Activated T-cell treated with anti-CD3 and anti-CD28 coated beads, Interleukin-2, amount 50 U/mL, for 72 hours (primary cell): ENCODE measurements around the gene SLC5A10. TPM values are rescaled to one million over a fixed set of nuclear protein-coding genes. Genes with fewer than 3 reads are reported as not detected.

ENCODE experiments used
- ATAC-seq, 2 donors: fragments of 150-1000 bp; cut with Tn5 transposase; replicated peaks in 1 of 2; 2 replicates each; pipeline ENCODE4 v1.10.0; 2021; ENCODE audit warnings: moderate library complexity in 2 of 2, mild to moderate bottlenecking in 1 of 2
- DNase-seq, 2 donors: peaks; one replicate each; pipeline ENCODE4 v3.0.0; 2021 to 2022; ENCODE audit warnings: mixed read lengths in 1 of 2
- H3K27ac Mint-ChIP-seq: one replicate; pipeline ENCODE4 v1.8.0; 2022; ENCODE audit warnings: mild to moderate bottlenecking, moderate library complexity, mixed read lengths
- H3K27me3 Mint-ChIP-seq: one replicate; pipeline ENCODE4 v1.8.0; 2022; ENCODE audit warnings: low read depth, mixed read lengths
- H3K36me3 Mint-ChIP-seq, 2 donors: one replicate each; pipeline ENCODE4 v1.8.0; 2022; ENCODE audit warnings: mixed read lengths in 2 of 2, mild to moderate bottlenecking in 1 of 2; ENCODE audit not compliant: insufficient read depth in 2 of 2
- H3K4me1 Mint-ChIP-seq: one replicate; pipeline ENCODE4 v1.8.0; 2022; ENCODE audit warnings: low read depth, mixed read lengths
- H3K4me3 Mint-ChIP-seq, 2 donors: one replicate each; pipeline ENCODE4 v1.8.0; 2022; ENCODE audit warnings: mild to moderate bottlenecking in 2 of 2, mixed read lengths in 2 of 2, moderate library complexity in 2 of 2
- H3K9me3 Mint-ChIP-seq, 2 donors: one replicate each; pipeline ENCODE4 v1.8.0; 2022; ENCODE audit warnings: mixed read lengths in 2 of 2
- total RNA-seq, 2 donors: library from RNA; stranded (reverse); gene quantifications; one replicate each; pipeline ENCODE4 v1.2.3, GENCODE V29; 2022

The SLC5A10 gene
- total RNA-seq, 2 donors from 2014 or later: not detected

DNA sequence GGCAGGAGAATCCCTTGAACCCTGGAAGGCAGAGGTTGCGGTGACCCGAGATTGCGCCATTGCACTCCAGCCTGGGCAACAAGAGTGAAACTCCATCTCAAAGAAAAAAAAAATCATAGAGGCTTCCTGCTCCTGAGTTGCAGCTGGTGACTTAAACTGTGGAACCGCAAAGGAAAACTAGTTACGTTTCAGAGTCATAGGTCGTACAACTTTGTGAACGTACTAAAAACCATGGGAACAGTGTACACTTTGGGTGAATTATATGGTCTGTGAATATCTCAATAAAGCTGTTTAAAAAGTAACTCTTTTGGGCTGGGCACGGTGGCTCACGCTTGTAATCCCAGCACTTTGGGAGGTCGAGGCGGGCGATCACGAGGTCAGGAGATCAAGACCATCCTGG, 23.6 kb downstream of the SLC5A10 start:
- Mint-ChIP-seq H3K9me3 (no peaks in the 10 kb centered on the region), H3K4me3 (no peak overlapping the region), H3K27ac (no peak overlapping the region), H3K4me1 (peaks cover 13% of the 10 kb centered on the region), H3K36me3 (peaks cover 3 to 8% of the 10 kb centered on the region in 2 donors), H3K27me3 (no peaks in the 10 kb centered on the region)
- ATAC-seq (no peak), DNase-seq (no peak)

DNA sequence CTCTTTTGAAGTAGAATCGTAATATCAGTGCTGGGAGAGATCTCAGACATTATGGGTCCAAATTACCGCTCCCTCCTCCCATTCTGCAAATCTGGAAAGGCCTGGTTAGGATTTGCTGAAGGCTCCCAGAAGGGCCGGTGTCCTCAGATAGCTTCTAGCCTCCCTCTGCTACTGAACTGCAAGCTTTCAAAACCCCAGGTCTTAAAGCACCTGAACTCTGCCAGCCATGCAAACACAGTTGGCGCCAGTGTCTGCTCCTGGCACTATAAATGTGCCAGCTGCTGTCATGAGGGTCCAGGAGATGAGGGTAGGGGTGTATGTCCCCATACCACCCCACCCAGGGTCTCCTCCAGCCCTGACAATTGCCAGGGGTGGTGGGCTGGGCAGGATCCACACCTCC, 24.2 kb downstream of the SLC5A10 start:
- Mint-ChIP-seq H3K27me3 (no peaks in the 10 kb centered on the region), H3K9me3 (no peaks in the 10 kb centered on the region), H3K4me3 (no peak overlapping the region), H3K4me1 (peaks cover 13% of the 10 kb centered on the region), H3K36me3 (peaks cover 3 to 8% of the 10 kb centered on the region in 2 donors), H3K27ac (no peak overlapping the region)
- DNase-seq (no peak), ATAC-seq (no peak)

DNA sequence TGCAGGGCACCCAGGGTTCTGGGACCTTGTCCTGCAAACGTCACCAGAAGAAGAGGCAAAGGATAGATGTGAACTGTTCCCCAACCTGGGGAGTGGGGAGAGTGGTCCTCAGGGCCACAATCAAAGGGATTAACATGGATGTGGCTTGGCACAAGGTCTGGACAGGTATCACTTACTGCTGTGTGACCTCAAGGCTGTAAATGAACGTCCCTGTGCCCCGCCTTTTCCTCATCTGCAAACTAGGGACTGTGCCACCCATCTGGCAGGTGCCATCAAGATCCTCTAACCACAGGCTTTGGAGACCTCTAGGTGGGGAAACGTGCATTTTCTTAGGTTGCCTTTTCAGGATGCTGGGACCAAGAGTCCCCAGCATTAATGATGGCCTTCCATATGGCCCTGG, 25.1 kb downstream of the SLC5A10 start:
- ATAC-seq (no peak), DNase-seq (no peak)
- Mint-ChIP-seq H3K27ac (no peak overlapping the region), H3K9me3 (no peaks in the 10 kb centered on the region), H3K4me1 (peaks cover 14% of the 10 kb centered on the region), H3K4me3 (no peak overlapping the region), H3K27me3 (no peaks in the 10 kb centered on the region), H3K36me3 (peaks cover 3 to 8% of the 10 kb centered on the region in 2 donors)

DNA sequence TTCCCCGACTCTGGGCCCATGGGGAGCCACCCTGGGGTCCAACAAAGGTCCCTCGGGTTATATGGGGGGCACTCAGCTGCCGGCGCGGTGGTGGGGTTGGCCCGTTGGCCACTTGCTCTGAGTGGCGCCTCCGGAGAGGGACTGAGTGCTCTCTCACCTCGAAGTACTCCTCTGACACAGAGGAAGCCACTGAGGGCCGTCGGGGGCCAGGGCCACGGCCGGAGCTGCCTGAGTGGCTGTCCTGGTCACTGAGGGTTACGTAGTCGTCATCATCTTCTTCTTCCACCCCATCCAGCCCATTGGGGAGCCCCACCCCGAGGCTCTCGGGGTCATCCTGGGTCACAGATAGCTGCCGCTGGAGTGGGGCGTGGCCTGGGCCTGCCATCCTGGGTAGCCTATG, 25.7 kb downstream of the SLC5A10 start:
- DNase-seq (no peak), ATAC-seq (no peak)
- Mint-ChIP-seq H3K9me3 (no peaks in the 10 kb centered on the region), H3K36me3 (peaks cover 3 to 8% of the 10 kb centered on the region in 2 donors), H3K4me1 (peaks cover 18% of the 10 kb centered on the region), H3K4me3 (no peak overlapping the region), H3K27me3 (no peaks in the 10 kb centered on the region), H3K27ac (no peak overlapping the region)

DNA sequence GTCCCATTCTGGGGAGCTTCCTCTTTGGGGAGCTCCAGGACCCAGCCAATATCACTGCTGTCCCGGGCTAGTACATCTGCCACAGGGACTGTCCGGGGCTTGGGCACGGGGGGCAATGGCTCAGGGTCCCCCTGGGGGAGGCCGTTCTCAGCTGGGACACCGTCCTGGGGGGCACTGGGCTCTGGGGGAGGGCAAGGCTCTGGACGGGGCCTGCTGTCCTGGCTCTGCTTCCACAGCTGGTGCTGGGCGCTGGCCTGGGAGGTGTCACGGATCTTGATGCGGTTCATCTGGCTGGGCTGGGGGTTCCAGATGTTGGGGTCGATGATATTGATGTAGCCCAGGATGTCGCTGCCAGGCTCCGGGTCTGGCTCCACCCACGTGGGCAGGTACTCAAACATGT, 26.1 kb downstream of the SLC5A10 start:
- H3K4me3 Mint-ChIP-seq: no peak overlapping the region
- H3K36me3 Mint-ChIP-seq: peaks cover 3 to 8% of the 10 kb centered on the region in 2 donors
- no peak overlapping the region for H3K27ac Mint-ChIP-seq

DNA sequence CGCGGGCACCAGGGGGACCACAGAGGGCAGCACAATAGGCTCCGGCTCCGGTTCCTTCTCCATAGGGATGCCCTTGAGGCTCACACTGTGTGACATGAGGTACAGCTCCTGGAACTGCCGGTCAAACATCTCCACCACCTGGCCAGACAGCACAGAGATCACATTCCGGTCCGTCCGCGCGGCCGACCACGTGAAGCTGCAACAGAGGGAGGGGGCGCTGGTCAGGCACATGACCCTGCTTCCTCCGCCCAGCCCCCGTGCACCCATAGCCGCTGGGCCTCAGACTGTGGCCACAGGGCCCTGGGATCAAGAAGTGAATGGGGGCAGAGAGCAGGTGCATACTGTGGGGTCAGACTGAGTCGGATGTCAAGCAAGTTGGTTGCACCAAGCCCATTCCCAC, 26.7 kb downstream of the SLC5A10 start:
- DNase-seq: no peak
- Mint-ChIP-seq H3K27ac (no peak overlapping the region), H3K4me3 (no peak overlapping the region), H3K9me3 (no peaks in the 10 kb centered on the region), H3K36me3 (peaks cover 3 to 8% of the 10 kb centered on the region in 2 donors), H3K4me1 (peaks cover 18% of the 10 kb centered on the region), H3K27me3 (no peaks in the 10 kb centered on the region)
- ATAC-seq: no peak

More for the DNA sequence above, 26.1 kb downstream of the SLC5A10 start:
- ATAC-seq (no peak), DNase-seq (no peak)
- H3K9me3 Mint-ChIP-seq: no peaks in the 10 kb centered on the region
- H3K4me1 Mint-ChIP-seq: peaks cover 18% of the 10 kb centered on the region
- no peaks in the 10 kb centered on the region for H3K27me3 Mint-ChIP-seq

DNA sequence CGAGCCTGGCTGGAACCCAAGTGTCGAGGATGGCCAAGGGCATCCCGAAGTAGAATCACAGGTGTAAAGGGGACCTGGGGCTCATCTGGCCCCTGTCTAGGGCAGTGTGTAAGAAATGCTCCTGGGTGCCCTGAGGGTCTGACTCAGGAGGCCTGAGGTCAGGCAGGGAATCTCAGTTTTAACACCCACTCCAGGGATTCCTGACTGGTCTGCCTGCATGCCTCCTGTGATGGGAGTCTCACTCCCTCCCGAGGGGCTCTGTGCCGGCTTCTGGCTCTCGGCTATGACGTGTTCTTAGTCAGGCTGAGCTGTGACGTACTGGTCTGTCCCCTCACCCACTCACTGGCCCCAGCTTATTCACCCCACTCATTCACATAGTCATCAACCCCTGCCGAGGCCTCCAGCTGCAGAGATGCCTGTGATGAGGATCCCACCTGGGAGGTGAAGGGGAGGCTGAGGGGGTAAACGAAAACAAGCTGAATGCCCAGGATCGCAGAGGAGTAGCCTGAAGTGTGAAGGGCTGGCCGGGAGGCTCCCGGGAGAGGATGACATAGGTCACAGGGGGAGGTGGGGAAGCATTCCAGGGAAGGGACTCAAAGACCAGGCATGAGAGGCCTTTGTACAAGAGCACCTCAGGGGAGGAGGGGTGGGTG, 28.8 kb downstream of the SLC5A10 start:
- Mint-ChIP-seq H3K27me3 (no peaks in the 10 kb centered on the region), H3K4me3 (no peak overlapping the region), H3K4me1 (peaks cover 5% of the 10 kb centered on the region), H3K9me3 (no peaks in the 10 kb centered on the region), H3K36me3 (peaks cover 0 to 5% of the 10 kb centered on the region in 2 donors), H3K27ac (no peak overlapping the region)
- DNase-seq: no peak
- no peak for ATAC-seq

DNA sequence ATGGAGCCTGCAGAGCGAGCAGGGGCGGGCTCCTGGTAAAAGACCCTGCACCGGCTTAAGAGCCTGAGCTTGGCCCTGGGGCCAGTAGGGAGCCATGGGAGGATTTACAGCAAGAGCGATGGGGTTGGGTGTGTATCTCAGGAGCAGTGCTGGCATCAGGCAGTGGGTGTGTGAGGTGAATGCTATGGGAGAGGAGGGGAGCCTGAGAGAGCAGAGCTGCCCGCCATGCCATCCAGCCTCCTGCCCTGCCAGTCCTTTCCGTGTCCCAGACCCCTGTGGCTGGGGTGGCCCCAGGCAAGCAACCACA, 29.3 kb downstream of the SLC5A10 start:
- peaks cover 0 to 5% of the 10 kb centered on the region in 2 donors for H3K36me3 Mint-ChIP-seq
- H3K4me1 Mint-ChIP-seq: peaks cover 5% of the 10 kb centered on the region
- ATAC-seq (no peak), DNase-seq (no peak)
- H3K27me3 Mint-ChIP-seq: no peaks in the 10 kb centered on the region
- no peaks in the 10 kb centered on the region for H3K9me3 Mint-ChIP-seq
- H3K4me3 Mint-ChIP-seq: no peak overlapping the region
- H3K27ac Mint-ChIP-seq: no peak overlapping the region

DNA sequence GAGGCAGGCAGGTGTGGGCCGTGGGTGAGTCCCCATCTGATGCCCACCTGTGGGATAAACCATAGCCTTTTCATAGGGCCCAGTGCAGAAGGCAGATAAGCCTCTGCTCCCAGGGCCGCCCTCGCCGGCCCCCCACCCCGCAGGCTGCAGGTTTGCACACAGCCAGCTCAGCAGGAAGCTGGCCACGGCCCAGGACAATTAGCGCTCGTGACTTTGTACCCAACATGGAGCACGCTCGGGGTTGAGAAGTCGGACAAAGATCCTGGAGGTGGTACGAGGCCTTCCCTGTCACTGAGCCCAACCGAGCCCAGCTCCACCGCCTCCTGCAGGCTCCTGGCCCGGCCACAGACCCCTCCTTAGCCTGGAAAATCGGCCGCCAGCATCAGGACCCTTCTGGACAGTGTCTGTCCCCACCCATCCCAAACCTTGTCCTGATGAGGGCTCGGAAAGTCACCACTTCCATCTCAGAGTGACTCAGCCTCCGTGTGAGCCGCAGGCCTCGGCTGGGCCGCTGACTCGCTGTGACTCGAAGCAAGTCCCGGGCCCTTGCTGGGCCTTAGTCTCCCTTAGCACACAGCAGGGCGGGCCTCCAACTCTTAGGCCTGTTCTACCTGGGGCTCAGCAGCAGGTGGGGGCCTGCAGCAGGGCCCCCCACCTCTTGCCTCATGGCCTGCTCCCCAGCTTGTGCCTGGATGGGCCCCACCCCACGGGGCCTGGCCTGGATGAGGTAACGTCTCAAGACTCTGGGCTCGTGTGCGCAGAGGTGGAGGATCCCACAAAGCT, 29.9 kb downstream of the SLC5A10 start:
- no peaks in the 10 kb centered on the region for H3K9me3 Mint-ChIP-seq
- peaks cover 6% of the 10 kb centered on the region for H3K4me1 Mint-ChIP-seq
- H3K4me3 Mint-ChIP-seq: no peak overlapping the region
- no peak overlapping the region for H3K27ac Mint-ChIP-seq
- DNase-seq (no peak), ATAC-seq (peak; percentile 49 to 50)
- peaks cover 0 to 5% of the 10 kb centered on the region in 2 donors for H3K36me3 Mint-ChIP-seq
- H3K27me3 Mint-ChIP-seq: no peaks in the 10 kb centered on the region

DNA sequence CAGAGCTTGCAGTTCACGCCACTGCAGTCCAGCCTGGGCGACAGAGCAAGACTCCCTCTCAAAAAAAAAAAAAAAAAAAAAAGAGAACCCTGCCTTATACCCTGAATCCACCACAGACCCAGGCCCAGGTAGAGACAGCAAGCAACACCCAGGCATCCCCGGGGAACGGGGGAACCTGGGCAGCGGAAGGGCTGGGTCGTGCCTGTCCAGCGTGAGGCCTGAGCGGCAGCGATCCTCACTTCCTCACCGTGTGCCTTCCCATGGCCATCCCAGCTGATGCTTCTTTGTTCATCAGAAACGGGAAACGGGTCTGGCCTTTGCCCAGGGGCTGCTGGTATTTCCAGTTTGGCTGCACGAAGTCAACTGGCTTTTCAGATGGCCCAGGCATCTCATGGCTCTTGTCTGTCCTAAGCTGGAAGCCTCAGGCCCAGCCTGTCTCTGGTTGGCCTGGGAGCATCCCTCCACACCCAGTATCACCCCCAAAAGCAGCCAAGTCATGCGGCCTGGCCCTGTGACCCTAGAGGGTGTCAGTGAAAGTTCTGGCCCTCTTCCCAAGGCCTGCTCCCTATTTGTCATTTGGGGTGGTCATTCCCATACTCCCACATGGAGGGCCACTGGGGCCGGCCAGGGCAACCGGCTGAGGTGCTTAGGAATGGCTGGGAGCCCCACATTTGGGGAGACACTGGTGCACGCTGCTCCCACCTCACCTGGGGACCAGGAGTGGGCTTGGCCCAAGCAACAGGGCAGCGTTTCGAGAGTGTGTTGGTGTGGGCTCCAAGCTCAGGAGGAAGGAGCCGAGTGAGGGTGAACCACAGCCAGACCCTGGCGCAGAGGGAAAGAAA, 32.5 kb downstream of the SLC5A10 start:
- no peak overlapping the region for H3K27ac Mint-ChIP-seq
- no peaks in the 10 kb centered on the region for H3K36me3 Mint-ChIP-seq
- no peaks in the 10 kb centered on the region for H3K9me3 Mint-ChIP-seq
- H3K27me3 Mint-ChIP-seq: no peaks in the 10 kb centered on the region
- ATAC-seq: no peak
- DNase-seq: no peak
- peaks cover 19% of the 10 kb centered on the region for H3K4me1 Mint-ChIP-seq
- H3K4me3 Mint-ChIP-seq: no peak overlapping the region

DNA sequence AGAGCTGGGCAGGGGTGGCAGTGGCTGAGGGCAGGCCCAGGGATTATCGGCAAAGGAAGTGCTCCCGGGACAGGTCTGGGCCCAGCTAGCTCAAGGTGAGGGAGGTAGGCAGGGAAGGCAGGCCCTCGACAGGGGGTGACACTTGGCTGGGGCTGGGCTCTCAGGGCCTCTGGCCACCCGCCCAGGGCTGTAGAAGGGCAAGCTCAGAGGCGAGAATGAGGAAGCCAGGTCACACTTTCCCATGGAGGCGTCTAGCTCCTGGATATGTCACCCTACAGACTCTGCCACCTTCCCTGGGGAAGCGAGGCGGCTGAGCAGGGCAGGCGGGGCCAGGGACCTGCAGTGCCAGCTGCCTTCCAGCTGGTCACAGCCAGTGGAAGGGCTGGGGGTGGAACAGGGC, 33.5 kb downstream of the SLC5A10 start:
- ATAC-seq: no peak

DNA sequence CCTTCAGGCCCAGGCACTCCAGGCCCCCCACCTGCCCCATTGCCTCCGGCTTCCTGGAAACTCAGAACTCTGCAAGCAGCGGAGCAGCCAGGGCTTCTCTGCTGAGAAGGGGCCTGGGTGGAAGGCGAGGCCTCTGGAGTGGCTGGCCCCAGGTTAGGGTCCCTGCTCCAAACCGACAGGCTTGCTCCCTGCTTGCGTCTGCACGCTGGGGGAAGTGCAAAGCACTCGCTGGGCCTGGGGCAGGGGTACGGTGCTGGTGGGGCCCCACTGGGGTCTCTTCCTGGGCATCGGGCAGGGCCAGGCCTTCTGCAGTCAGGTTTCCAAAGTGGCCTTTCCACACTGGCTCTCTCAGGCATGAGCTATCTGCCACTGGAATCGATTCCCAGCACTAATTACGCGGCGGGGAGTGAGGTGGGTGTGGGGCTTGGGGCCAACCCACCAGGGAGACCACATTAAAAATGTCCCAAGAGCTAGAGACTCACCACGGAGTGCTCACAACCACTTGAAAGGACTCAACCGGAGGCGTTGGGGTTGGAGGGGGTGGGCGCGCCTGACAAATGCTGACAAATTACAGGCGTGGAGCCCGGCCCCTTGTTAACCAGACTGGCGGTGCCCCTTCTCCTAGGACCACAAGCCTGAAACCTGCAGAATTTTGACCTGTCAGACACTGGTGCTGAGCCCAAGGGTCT, 34.7 kb downstream of the SLC5A10 start:
- no peak overlapping the region for H3K4me3 Mint-ChIP-seq
- H3K9me3 Mint-ChIP-seq: no peaks in the 10 kb centered on the region
- DNase-seq: peak in 1 of 2 donors; percentile 28
- H3K27me3 Mint-ChIP-seq: no peaks in the 10 kb centered on the region
- no peak overlapping the region for H3K27ac Mint-ChIP-seq
- peak in 1 of 2 donors; percentile 39 for ATAC-seq
- peaks cover 19% of the 10 kb centered on the region for H3K4me1 Mint-ChIP-seq
- H3K36me3 Mint-ChIP-seq: no peaks in the 10 kb centered on the region

More for the DNA sequence above, 33.5 kb downstream of the SLC5A10 start:
- H3K4me3 Mint-ChIP-seq: no peak overlapping the region
- H3K4me1 Mint-ChIP-seq: peaks cover 19% of the 10 kb centered on the region
- no peaks in the 10 kb centered on the region for H3K36me3 Mint-ChIP-seq
- H3K27ac Mint-ChIP-seq: no peak overlapping the region
- H3K27me3 Mint-ChIP-seq: no peaks in the 10 kb centered on the region
- no peak for DNase-seq
- no peaks in the 10 kb centered on the region for H3K9me3 Mint-ChIP-seq

DNA sequence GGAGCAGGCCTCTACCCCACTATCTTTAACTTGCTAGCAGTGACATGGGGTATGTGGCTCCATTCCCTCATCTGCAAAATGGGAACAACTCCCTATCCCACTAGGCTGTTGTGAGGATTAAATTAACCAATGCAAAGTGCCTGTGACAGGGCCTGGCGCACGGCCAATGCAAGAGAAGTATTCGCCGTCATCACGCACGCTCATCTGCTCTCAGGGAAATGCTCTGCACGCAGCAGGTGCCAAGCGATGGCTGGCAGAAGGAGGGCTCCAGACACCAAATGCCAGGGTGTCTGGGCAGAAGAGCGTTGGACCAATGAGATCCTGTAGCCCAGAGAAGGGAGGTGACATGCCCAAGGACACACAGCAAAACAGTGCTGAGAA, 35.3 kb downstream of the SLC5A10 start:
- H3K27me3 Mint-ChIP-seq: no peaks in the 10 kb centered on the region
- no peak overlapping the region for H3K27ac Mint-ChIP-seq
- H3K36me3 Mint-ChIP-seq: no peaks in the 10 kb centered on the region
- peaks cover 20% of the 10 kb centered on the region for H3K4me1 Mint-ChIP-seq
- H3K9me3 Mint-ChIP-seq: no peaks in the 10 kb centered on the region
- DNase-seq (no peak), ATAC-seq (no peak)
- H3K4me3 Mint-ChIP-seq: no peak overlapping the region
